GM10266 (cell line): Measurements from ENCODE around the gene TARM1.

Experiments used
- DNase-seq: peaks from one replicate; pipeline ENCODE4 v3.0.0; 2012; ENCODE audit errors: extremely low spot score
- TF ChIP-seq, protein P1 (sequence below): IDR thresholded peaks from 2 replicates; pipeline ENCODE4 v1.5.1; 2012; ENCODE audit warnings: mild to moderate bottlenecking, low read depth; ENCODE audit not compliant: control insufficient read depth, insufficient read depth; ENCODE audit errors: missing control alignments

TARM1 gene

GRCh38 chr19:54099190-54099902, 18.2 kb upstream of the TARM1 start:
- DNase-seq: no peak
- TF ChIP-seq, protein P1, sequence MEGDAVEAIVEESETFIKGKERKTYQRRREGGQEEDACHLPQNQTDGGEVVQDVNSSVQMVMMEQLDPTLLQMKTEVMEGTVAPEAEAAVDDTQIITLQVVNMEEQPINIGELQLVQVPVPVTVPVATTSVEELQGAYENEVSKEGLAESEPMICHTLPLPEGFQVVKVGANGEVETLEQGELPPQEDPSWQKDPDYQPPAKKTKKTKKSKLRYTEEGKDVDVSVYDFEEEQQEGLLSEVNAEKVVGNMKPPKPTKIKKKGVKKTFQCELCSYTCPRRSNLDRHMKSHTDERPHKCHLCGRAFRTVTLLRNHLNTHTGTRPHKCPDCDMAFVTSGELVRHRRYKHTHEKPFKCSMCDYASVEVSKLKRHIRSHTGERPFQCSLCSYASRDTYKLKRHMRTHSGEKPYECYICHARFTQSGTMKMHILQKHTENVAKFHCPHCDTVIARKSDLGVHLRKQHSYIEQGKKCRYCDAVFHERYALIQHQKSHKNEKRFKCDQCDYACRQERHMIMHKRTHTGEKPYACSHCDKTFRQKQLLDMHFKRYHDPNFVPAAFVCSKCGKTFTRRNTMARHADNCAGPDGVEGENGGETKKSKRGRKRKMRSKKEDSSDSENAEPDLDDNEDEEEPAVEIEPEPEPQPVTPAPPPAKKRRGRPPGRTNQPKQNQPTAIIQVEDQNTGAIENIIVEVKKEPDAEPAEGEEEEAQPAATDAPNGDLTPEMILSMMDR: no peak

GRCh38 chr19:54096617-54097106, 15.5 kb upstream of the TARM1 start:
- DNase-seq: peak; percentile 53
- TF ChIP-seq, protein P1: peak; percentile 37

DNA sequence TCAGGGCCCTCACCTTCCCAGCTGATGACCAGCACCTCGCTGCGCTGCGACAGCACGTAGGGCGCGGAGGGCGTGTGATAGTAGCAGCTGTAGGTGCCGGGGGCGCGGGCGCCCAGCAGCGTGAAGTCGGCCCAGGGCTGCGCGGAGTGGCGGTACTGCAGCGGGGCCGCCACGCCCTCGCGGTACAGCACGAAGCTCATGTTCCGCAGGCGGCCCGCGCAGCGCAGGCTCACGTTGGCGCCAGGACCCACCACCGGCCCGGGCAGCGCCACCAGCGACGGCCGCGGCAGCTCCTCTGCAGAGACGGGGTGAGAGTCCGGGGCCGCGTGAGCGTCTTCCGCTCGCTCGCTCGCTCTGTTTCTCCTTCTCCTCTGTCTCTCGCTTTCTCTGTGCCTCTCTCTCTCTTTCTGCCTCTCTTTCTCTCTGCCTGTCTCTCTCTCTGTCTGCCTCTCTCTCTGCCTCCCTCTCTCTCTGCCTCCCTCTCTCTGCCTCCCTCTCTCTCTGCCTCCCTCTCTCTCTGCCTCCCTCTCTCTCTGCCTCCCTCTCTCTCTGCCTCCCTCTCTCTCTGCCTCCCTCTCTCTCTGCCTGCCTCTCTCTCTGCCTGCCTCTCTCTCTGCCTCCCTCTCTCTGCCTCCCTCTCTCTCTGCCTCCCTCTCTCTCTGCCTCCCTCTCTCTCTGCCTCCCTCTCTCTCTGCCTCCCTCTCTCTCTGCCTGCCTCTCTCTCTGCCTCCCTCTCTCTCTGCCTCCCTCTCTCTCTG, 14.9 kb upstream of the TARM1 start:
- peak; percentile 62 for DNase-seq

DNA sequence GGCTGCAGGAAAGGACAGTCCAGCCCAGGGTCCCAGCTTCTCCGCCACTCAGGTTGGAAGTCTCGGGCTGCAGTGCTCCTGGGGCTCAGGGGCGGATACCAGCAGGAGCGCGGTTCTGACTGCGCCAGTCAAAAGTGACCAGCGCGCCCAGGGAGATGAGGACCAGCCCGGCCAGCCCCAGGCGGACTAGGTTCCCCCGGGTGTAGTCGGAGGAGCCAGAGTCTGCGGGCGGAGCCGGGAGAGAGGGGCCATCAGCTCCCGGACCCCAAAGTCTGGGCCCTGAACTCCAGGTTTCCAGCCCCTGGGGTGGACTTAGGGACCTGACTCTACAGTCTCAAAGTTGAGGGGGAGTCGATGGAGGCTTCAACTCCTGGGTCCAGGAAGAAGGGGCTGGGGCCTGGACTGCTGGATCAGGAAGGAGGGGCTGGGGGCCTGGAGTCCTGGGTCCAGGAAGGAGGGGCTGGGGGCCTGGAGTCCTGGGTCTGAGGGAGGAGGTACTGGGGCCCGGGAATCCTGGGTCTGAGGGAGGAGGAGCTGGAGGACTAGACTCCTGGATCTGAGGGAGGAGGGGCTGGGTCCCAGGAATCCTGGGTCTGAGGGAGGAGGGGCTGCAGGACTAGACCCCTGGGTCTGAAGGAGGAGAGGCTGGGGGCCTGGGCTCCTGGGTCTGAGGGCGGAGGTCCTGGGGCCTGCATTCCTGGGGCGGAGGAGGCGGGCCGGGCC, 14.1 kb upstream of the TARM1 start:
- DNase-seq: no peak
- TF ChIP-seq, protein P1: no peak

DNA sequence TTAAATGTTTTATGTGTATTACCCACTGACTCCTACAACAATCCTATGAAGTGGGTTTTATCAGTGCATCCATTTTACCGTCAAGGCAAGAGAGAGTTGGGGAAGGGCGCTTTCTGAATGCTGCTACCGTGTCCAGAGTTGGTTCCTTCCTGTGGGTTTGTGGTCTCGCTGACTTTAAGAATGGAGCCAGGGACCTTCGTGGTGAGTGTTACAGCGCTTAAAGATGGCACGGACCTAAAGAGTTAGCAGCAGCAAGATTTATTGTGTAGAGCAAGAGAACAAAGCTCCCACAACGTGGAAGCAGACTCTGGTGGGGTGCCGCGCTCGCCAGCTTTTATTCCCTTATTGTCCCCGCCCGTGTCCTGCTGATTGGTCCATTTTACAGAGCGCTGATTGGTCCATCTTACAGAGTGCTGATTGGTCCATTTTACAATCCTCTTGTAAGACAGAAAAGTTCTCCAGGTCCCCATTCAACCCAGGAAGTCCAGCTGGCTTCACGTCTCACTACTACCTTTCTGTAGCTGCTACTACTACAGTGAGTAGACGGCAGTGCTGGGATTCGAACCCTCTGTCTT, 13.3 kb upstream of the TARM1 start:
- TF ChIP-seq, protein P1: no peak
- no peak for DNase-seq

DNA sequence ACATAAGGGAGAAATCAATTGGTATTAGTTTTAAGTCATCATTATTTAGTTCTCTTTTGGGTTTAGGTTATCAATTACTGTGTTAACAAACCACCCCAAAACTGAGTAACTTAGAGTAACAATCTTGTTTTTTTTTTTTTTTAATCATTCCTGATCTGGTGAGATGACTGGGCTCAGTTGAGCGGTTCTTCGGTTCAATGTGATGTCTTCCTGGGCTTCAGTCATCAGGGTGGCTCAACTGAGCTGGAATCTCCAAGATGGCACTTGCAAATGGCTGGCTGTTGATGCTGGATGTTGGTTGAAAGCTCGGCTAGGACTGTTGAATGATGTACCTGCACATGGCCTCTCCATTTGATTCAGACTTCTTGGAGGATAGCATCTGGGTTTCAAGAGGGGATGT, 3.2 kb upstream of the TARM1 start:
- TF ChIP-seq, protein P1: no peak

DNA sequence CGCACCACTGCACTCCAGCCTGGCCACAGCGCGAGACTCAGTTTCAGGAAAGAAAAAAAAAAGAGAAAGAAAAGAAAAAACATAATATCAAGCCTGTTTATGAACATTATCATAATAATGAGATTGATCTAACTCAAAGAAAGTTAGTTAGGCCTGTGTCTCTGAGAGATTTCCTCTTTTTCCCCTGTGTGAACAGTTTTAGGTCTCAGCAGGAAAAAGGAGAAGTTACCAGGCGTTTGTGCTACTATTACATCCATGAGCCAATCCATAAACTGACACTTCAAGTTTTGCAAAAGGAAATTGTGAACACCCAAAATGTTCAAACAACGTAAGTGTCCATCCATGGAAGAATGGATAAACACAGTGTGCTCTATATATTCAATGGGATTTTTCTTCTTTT, 3.8 kb downstream of the TARM1 start:
- no peak for DNase-seq

More for the DNA sequence above, 3.2 kb upstream of the TARM1 start:
- no peak for DNase-seq

More for the DNA sequence above, 3.8 kb downstream of the TARM1 start:
- TF ChIP-seq, protein P1: no peak
